Stimulated activated naive CD4-positive, alpha-beta T cell treated with Interleukin-2 at 50 U/mL for 16 hours (primary cell): ENCODE measurements around the gene SEMA3B.
"Not testable (repeated sequence)": the region's sequence is repeated elsewhere in the genome, so short reads cannot be mapped to it uniquely, and the experiment has no call there.

Experiments
- DNase-seq: peaks from one replicate; lab custom pipeline; 2025; lab: John Stamatoyannopoulos, UW

SEMA3B gene

DNA sequence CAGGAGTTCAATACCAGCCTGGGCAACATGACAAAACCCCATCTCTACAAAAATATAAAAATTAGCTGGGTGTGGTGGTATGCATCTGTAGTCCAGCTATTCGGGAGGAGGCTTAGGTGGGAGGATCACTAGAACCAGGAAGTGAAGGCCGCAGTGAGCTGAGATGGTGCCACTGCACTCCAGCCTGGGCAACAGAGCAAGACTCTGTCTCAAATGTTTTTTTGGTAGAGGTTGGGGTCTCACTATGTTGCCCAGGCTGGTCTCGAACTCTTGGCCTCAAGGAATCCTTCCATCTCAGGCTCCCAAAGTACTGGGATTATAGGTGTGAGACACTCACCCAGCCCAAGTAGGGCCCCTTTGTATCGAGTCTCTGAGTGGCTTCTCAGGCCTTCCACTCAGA lies 25.1 kb downstream of the SEMA3B start:
- DNase-seq = no peak

DNA sequence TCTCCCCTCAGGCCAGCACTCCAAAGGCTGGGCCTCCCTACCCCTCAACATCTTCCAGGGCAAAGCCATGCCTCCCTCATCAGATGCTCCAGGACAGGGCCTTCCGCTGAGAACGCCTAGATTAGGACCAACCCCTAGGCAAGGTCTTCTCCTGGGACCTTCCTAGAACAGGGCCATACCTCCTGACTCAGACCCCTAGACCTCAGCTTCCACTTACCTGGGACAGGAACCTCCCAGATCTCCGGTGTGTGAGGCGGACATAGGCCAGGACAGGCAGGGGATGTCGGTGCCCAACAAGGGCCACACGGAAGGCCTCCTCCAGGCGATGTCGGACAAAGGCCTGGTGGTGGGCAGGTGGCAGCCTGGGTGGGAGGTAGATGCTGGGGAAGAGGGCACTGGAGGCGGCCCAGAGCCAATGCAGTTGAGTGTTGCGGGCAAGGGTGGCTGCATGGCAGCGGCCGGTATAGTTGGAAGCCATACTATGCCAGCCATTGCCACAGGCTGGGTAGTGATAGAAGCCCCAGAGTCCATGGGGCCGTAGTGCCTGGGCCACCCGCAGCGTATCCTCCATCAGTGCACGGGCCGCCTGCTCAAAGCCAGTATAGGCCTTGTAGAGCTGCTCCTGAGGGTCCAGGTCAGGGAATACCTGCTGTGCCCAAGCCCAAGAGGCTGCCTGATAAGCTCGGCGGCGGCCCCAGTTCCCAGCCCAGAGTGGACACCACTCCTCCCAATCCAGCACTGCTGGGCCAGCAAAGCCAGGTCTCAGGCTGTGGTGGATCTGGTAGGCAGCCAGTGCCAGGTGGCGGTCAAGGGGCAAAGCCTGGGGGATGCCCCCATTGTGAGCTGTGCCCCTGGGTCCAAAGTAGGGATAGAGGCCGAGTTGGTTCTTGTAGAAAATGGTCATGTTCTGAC lies 25.8 kb downstream of the SEMA3B start:
- DNase-seq = no peak

DNA sequence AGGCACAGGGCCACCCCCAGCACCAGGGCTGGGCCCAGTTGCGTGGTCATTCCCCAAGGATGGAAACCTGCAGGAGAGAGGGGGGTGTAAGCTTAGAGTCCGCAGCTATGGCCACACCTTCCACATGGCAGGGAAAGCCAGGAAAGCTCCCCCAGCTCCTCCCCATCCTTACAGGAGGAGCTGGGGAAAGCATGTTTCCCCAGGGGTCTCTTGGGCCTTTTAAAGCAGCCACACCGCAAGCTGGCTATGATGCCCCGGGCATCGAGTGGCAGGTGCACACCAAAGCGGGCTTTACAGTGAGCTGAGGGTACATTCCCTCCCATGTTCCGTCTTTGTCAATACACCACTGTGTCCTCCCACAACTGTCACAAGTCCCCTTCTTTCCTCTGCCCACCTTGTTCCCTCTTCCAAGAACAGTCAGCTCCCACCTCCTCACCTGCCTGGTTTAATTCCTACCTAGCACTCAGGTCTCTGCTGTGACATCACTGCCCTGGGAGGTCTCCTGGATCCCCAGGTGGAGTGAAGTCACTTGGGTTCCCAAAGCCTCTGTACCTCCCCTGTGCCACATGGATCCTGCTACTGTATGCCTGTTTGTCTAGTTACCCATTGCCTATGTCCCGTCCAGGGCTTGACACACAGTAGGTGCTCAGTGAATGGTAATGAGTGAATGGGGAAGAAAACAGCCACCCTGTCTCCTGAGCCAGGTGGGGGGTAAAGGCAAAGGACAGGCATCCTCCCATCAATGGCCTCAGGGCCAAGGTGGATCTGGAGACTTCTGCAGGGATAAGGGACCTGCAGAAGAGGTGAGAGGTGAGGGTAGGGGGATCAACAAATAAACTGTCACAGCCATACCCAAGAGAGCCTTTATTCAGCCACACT lies 26.8 kb downstream of the SEMA3B start:
- DNase-seq = no peak

DNA sequence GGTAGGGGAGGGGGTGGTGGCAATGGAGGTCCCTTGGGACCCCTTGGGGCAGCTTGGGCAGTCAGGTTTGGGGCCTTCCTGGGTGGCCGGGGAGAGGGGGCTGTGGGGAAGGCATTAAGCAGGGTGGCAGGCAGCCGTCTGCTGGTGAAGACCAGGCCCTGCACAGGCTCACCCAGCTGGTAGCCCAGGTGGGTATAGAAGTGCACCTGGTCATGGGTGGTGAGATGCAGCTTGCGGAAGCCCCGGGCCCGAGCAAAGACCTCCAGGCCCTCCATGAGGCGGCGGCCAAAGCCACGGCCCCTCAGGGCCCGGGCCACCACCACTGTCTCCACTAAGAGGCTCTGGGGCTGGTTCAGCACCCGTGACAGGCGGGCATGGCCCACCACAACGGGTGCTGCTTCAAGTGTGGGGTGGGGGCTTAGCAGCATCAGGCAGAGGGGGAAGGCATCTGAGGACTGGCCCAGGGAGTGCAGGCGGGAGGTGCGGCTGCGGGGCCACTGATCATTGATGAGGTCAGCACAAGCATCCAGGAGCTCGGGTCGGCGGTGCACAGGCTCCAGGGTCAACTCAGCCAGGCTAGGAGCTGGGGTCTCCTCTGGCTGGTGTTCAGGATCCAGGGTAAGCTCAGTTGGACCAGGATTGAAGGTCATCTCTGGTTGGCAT lies 27.9 kb downstream of the SEMA3B start:
- DNase-seq = no peak

DNA sequence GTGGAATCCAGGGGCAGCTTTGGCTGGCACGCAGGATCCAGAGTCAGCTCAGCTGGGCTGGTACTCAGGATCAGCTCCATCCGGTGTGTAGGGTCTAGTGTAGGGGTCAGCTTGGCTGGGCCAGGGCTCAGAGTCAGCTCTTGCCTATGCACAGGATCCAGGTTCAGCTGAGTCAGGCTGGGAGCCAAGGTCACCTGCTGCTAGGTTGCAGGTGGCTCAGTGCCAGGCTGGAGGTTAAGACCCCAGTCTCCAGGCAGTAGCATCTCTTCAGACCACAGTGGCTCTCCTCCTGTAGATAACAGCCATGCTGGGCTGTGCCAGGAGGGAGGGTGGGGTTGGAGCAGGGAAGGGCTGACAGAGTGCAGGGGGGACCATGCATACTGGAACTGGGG lies 28.4 kb downstream of the SEMA3B start:
- DNase-seq = no peak

DNA sequence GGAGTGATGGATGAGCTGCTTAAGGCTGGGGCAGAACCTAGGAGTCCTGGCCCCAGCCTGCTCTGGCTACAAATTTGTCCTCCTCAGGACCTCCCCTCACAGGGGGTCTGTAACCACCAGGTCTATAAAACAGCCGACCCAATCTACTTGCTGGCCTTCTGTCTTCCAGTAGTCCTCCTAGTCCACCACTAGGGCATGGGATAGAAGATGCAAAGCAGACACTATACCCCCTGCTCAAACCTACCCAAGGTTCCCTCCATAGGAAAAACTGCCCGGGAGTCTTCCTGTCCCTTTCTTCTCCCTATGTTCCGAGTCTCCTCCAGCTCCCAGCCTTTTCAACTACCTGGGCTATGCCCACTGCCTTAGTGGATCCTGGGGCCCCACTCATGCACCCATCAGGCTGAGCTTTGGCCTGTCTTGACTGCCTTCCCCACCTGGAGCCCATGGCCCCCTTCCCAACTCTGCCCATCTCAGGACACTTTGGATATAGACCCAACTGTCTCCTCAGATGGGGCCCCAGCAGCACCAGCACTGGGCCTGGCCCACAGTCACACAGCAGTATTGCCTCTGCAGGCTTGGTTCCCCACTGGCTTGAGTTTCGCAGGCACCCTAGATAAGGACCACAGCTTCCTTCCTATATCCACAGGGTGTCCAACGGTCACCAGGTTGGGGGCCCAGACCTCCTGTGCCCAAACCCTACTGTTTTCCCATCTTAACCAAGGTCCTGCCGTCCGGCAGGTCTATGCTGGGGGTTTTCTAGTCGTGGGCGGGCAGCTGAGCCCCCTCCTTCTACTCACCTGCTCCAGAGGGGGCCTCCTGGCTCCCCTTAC lies 29.2 kb downstream of the SEMA3B start:
- no peak for DNase-seq

DNA sequence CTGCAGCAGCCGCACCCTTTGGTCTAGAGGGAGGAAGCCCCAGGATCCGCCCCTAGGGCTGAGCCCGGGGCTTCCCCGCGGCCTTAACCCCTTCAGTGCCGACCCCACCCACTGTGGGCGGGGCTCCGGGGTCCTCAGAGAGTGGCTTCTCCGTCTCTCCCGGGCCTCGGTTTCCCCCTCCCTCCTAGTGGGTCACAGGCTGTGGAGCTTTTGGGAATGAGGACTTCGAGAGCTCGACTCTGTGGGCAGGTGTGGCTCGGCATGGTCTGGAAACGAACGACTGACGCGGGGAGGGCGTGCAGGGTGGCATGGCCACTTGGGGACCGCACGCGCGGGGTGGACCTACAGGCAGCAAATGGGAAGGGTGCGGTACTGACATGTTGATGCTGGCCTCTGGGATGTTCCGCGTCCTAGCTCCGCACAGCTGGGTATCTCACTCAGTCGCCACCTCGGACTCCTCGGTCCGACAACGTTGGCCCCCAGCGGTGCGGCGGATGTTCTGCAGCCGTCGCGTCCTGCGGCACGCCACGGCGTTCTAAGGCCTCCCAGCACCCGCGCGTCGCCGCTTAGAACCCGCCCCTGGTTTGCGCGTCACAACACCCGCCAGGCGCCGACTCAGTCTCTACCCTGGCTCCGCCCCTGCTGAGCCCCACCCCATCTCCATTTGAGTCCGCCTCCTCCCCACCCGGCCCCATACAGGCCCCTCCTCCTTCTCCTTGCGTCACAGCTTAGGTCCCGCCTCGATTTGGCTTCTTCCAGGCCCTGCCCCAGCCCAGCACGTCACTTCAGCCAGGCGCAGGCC lies 30.1 kb downstream of the SEMA3B start, which contains the start of the genes HYAL3 and NAA80:
HYAL3 (minus strand) TSS at position 570 of the 802 bp plus-strand sequence. CDS start 3,803 bp downstream, outside the sequence.
NAA80 (minus strand) TSS at position 570 of the 802 bp plus-strand sequence. CDS start 1,942 bp downstream, outside the sequence.
- DNase-seq = peak; percentile 99

DNA sequence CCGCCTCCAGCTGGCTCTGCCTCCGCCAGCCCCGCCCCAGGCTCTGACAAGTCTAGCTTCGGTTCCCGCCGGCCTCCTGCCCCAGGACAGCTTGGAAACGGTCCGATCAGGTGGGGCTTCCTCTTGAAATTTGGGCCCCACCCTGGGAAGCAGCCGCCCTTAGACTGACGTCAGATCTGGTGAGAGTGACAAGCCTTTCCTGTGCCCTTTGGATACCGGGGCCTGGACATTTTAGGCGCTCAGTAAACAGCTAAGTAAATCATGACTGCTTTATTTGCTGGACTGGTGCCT lies 30.6 kb downstream of the SEMA3B start:
- no peak for DNase-seq

DNA sequence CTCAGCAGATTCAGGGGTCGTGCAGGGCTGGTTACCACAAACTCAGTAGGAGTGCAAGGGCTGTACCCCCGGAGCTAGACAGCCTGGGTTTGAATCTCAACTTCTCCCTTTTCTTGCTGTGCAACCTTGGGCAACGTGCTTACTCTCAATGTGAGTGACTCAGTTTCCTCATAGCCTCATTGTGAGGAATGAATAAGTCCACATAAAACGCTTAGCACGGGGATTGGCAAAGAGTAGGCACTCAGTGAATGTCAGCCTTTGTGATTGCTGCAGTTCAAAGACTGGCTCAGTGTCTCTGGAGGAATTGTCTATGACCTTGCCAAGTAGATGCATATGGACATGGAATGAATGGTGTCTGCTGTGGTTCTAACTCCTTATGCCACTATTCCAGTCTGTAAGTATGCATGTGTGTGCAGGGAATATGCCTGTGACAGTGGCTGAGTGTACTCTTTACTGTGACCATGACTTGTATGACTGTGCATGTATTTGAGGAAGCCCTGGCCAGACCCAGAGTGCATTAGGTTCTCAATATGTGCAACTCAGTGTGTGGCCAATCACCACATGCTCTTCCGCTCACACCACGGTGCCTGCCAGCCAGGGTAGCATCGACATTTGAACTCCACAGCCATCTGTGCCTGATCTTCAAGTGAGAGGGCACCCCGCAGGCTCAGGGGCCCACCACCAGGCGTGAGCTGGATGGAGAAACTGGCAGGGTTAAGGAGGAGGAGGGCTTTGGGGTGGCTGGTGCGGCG lies 31.2 kb downstream of the SEMA3B start:
- DNase-seq = no peak

DNA sequence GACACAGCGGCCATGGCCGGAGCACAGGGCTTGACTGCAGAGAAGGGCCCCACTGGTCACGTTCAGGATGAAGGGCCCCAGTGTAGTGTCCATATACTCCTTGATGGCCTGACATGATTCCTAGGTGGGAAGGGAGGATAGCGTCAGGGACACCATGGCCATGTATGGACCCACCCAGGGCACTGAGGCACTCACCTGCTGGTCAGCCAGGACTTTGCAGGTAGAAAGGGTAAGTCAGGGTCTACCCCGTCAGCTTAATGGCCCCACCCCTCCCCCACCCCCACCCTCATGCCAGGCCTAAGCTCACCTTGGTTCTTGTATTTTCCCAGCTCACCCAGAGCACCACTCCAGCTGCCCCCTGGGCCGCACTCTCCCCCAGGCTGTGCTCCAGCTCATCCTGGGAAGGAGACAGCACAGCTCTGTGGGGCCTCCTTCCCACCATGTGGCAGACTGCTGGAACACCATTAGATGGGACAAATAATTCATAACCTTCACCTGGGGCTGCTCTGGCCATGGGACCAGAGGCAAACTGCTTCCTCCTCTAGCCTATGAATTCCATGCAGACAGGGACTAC lies 31.8 kb downstream of the SEMA3B start:
- no peak for DNase-seq

DNA sequence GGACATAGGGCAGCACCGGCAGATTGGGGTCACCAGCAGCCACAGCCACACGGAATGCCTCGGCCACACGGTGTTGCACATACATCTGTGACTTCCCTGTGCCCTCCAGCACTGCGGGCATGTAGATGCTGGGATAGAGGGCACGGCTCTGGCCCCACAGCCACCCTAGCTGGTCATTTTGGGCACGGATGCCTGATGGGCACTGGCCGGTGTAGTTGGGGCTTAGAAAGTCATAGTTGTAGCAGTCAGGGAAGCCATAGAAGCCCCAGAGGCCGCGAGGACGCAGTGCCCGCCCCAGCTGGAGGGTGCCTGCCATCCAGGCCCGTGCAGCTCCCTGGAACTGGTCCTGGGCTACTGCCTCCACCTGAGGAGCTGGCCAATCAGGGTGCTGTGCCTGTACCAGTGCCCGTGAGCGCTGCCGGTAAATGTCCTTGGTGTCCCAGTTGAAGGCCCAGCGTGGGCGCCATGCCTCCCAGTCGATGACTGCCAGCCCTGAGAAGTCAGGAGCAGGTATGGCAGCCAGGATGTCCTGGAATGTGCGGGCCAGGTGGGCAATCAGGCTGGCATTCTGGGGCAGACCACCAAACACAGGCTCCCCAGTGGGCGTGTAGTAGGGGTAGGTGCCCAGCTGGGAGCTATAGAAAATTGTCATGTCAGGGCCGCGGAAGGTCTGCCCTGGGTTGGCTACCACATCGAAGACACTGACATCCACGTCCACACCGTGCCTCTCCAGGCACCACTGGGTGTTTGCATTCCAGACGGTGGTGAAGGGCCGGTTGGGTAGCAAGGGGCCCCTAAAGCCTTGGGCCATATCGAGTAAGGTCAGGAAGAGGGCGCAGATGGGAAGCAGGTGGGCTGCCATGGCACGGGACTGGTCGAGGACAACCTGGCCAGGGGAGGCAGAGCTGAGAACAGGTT lies 33.4 kb downstream of the SEMA3B start:
- no peak for DNase-seq

DNA sequence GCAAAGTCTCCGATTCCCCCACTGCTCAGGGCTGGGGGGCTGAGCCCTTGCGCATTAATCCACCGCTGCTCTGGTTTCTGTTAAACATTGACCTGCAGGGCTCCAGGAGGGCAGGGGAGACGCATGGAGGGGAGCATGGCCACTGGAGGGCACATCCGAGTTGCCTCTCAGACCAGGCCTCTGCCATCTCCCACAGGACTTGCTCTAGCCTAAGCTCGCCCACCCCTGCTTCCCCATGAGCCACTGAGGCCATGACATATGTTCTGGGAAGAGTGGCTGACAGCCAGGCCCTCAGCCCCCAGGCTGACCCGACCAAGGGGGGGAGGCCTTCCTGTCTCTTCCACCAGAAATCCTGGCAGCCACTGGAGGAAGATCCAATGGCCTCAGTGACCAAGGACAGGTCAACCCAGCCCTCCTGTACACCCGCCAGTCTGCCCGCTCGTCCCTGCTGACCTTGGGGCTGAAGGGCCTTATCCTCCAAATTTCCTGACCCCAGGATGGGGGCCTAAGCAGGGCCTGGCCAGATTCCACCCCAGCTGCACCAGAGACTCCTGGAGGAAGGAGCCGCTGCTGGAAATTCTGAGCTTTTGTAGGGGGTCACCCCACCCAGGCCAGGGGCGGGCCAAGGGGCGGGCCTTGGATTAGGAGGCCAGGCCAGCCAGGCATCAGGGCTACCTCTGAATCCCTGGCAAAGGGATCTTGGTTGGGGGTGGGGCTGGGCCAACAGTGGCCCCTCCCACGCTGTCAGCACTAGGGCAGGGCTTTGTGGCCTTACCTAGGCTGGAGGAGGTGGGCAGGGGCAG lies 34.3 kb downstream of the SEMA3B start, which contains the start of gene HYAL1:
HYAL1 (minus strand) TSS at position 562 of the 803 bp plus-strand sequence. CDS start 618 bp downstream, outside the sequence.
- no peak for DNase-seq

DNA sequence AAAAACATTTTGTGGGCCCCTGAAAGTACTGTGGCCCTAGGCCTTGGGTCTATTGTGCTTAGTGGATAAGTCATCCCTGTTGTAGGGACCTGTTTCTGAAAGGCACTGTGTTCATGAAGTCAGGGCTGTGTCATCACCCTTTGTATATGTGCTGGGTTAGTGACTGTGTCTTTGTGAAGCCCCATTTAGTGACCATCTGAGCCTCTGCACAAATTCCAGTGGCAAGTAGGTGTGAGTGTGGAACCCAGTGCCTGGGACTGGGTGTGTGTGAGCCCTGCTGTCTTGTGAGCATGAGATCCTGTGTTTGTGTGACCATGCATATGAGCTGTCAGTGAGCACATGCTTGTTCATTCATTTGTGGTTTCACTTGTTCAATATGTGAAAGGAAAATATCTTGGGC lies 35.7 kb downstream of the SEMA3B start:
- DNase-seq = no peak

DNA sequence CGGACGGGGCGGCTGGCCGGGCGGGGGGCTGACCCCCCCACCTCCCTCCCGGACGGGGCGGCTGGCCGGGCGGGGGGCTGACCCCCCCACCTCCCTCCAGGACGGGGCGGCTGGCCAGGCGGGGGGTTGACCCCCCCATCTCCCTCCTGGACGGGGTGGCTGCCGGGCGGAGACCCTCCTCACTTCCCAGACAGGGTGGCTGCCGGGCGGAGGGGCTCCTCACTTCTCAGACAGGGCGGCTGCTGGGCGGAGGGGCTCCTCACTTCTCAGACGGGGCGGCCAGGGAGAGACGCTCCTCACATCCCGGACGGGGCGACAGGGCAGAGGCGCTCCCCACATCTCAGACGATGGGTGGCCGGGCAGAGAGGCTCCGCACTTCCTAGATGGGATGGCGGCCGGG lies 43.1 kb downstream of the SEMA3B start:
- not testable (repeated sequence) for DNase-seq

DNA sequence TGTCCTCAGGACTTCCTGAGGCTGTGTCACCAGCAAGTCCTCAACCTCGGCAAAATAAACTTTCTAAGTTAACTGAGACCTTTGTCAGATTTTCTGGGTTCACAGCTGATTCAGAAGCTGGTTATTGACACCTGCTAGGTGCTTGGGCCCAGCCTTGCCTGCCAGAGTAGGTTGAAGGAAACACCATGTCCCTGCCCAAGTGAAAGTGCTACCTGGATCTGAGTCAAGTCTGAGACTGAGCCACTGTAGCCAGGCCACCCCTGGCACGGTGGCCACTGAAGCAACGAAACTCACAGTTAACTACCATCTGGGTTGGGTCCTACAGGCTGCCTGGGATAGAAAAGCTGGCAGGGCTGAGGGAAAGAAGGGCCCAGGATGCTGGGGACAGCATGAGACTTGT lies 45.4 kb downstream of the SEMA3B start:
- DNase-seq = no peak

DNA sequence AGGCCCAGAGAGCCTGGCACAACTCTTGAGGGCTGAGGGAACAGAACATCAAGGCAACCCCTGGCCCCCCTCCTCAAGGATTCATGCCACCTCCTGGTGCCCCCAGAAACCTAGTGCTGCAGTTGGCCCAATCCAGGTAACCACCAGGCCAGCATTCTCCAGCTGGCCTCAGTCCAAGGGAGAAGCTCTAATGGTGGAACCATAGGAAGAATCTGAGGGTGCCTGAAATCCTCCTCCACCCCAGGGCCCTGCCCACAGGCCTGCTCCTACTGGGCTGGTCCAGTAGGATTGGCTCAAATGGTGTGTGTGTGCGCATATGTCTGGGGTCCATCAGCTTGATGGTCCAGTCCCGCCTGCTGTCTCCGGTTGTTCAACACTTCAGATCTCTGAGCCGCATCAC lies 45.9 kb downstream of the SEMA3B start:
- no peak for DNase-seq

DNA sequence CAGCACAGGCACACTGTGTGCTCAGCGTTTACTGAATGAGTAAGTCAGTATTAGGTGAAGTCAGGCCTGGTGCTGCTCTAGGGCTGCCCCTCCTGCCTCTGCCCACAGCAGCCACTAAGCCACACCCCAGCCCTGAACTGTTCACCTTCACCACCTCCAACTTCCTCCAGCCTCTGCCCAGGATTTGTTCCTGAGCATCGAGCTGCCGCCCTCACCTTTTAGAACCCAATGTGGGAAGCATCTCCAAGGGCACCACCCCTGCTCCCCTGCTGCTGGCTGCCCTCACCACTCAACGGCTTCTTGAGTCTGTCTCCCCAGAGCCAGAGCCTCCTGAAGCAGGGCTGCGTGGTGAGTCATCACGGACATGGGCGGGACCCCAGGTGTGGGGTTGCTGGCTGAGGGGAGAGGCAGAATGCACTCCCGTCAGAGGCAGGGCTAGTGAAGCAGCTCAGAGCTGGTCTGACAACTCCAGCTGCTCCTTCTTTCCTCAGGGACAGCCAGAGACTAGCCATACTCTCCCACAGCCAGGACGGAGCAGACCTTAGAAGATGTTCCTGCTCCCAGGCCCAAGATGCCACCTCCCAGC lies 47.8 kb downstream of the SEMA3B start:
- DNase-seq = peak; percentile 77
